ENCODE data around the gene SLIT3.

Gene SLIT3

GRCh38 chr5:168920019-168920810, 380.7 kb downstream of the SLIT3 start:
- Histone ChIP-seq H3K27ac (ENCODE audit: extremely low read depth, low read depth, low read length) (no peak overlapping the region), H3K4me3 (ENCODE audit: low read depth, low read length) (no peak overlapping the region), H3K36me3 (ENCODE audit: control insufficient read depth in 2 of 2, insufficient read depth in 1 of 2, low read length in 2 of 2) (no peaks in the 10 kb centered on the region), H3K9me3 (ENCODE audit: control insufficient read depth, insufficient read depth, low read depth, low read length) (no peaks in the 10 kb centered on the region), H3K4me1 (ENCODE audit: control insufficient read depth, insufficient read depth, low read length) (0 out of 2 replicates have a peak, but pooled peaks cover 2% of the 10 kb centered on the region)
- no peak for TF ChIP-seq ZNF488 (tag by site-specific recombination; IDR thresholded peaks at IDR 0.05)
- no peak for TF ChIP-seq SP2 (tag by site-specific recombination; IDR thresholded peaks at IDR 0.05)
- TF ChIP-seq, protein P1, sequence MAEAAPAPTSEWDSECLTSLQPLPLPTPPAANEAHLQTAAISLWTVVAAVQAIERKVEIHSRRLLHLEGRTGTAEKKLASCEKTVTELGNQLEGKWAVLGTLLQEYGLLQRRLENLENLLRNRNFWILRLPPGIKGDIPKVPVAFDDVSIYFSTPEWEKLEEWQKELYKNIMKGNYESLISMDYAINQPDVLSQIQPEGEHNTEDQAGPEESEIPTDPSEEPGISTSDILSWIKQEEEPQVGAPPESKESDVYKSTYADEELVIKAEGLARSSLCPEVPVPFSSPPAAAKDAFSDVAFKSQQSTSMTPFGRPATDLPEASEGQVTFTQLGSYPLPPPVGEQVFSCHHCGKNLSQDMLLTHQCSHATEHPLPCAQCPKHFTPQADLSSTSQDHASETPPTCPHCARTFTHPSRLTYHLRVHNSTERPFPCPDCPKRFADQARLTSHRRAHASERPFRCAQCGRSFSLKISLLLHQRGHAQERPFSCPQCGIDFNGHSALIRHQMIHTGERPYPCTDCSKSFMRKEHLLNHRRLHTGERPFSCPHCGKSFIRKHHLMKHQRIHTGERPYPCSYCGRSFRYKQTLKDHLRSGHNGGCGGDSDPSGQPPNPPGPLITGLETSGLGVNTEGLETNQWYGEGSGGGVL (tag by site-specific recombination; IDR thresholded peaks at IDR 0.05): no peak
- no peak for TF ChIP-seq ZNF677 (tag by site-specific recombination; IDR thresholded peaks at IDR 0.05)
- TF ChIP-seq TSHZ1 (tag by site-specific recombination; IDR thresholded peaks at IDR 0.05; ENCODE audit: borderline replicate concordance): no peak
- TF ChIP-seq ZNF133 (tag by site-specific recombination; IDR thresholded peaks at IDR 0.05): no peak
- TF ChIP-seq ZNF404 (tag by site-specific recombination; IDR thresholded peaks at IDR 0.05): no peak
- TF ChIP-seq, protein P2, sequence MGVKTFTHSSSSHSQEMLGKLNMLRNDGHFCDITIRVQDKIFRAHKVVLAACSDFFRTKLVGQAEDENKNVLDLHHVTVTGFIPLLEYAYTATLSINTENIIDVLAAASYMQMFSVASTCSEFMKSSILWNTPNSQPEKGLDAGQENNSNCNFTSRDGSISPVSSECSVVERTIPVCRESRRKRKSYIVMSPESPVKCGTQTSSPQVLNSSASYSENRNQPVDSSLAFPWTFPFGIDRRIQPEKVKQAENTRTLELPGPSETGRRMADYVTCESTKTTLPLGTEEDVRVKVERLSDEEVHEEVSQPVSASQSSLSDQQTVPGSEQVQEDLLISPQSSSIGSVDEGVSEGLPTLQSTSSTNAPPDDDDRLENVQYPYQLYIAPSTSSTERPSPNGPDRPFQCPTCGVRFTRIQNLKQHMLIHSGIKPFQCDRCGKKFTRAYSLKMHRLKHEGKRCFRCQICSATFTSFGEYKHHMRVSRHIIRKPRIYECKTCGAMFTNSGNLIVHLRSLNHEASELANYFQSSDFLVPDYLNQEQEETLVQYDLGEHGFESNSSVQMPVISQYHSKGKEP (tag by site-specific recombination; IDR thresholded peaks at IDR 0.05): no peak
- no peak for TF ChIP-seq ZNF785 (tag by site-specific recombination; IDR thresholded peaks at IDR 0.05)
- TF ChIP-seq ZBTB20 (tag by site-specific recombination; IDR thresholded peaks at IDR 0.05): no peak
- no peak for TF ChIP-seq ZNF560 (tag by site-specific recombination; IDR thresholded peaks at IDR 0.05; ENCODE audit: borderline replicate concordance)
- no peak for TF ChIP-seq KLF1 (tag by site-specific recombination; IDR thresholded peaks at IDR 0.05)
- no peak for TF ChIP-seq MEIS1 (CRISPR knock-in tag; IDR thresholded peaks at IDR 0.05; ENCODE audit: borderline replicate concordance)
- TF ChIP-seq ZNF155 (tag by site-specific recombination; IDR thresholded peaks at IDR 0.05): no peak
- no peak for TF ChIP-seq OVOL3 (tag by site-specific recombination; IDR thresholded peaks at IDR 0.05)
- no peak for TF ChIP-seq ZSCAN4 (tag by site-specific recombination; IDR thresholded peaks at IDR 0.05)
- TF ChIP-seq ZNF473 (tag by site-specific recombination; IDR thresholded peaks at IDR 0.05): no peak
- ChIA-PET CTCF (interaction anchor here (1.0 to 1.4 kb wide), 5 partner anchors 9 to 661 kb away, joined by 3 to 5 read pairs (median 3); no protein-coding TSS in a partner anchor), POLR2A (no interaction called here)
